Measurements from ENCODE around the gene PAWR. TPM values are rescaled to one million over a fixed set of nuclear protein-coding genes. Genes with fewer than 3 reads are reported as not detected.

Gene PAWR
- 1 to 10 TPM; 5.8 to 8.1 TPM for total RNA-seq
- polyA plus RNA-seq, result 1 to 10 TPM in 2 of 3 donors, under 1 TPM in 1; 0.38 to 2.2 (median 1.4) TPM
- total RNA-seq, result 0.49 to 5.3 (median 1.7) reads per million in 6 experiments

DNA sequence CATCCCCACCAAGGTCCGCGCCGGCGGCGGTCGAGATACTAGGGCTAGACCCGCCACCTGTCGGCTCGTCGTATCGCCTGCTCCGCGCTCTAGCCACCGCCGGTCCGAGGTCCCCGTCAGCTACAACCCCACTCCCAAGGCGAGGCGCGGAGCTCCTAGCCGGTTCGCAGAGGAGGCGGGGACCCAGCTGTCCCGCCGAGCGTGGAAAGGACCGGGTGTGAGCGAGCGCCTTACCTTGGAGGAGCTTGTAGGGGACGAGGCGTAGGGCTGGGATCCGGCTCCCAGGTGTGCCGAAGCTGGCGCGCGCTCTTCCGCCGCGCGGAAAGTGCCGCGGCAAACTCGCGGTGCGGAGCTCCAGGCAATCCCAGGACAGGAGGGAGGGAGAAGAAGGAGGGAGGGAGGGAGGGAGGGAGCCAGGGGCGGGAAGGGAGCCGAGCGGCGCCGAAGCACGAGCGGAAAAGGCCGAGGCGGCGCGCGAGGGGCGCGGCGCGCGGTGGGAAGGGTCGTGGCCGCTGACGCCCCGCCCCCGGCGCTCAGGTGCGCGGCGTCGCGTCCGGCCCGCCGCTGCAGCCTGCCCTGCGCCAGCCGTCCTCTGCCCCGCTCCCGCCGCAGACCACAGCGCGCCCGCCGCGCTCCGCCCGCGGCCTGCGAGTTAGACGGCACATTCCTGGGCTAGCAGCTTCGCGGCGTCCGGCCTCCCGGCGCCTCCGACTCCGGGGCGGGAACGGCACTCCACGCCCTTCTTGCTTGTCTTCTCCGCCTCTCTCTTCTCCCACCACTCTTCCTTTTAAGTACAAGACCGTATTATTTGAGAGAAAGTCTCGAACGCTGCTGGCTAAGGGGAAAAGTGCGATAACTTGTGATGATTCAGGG is at the start of gene PAWR:
TSS of gene PAWR (minus strand) at position 327 of the 873 bp plus-strand sequence. CDS start 720 bp downstream, outside the sequence.
- Mint-ChIP-seq H3K27me3 (peaks cover 30 to 53% (median 44%) of the 10 kb centered on the region in 5 donors), H3K4me1 (peaks cover 5 to 27% (median 17%) of the 10 kb centered on the region in 4 donors), H3K9me3 (peaks cover 0 to 10% (median 1%) of the 10 kb centered on the region in 9 donors), H3K36me3 (peaks cover 0 to 8% (median 0%) of the 10 kb centered on the region in 3 donors), H3K4me3 (peak within 1 kb of the TSS; percentile 82 to 93 (median 90)), H3K27ac (peak within 1 kb of the TSS in 4 of 10 donors; percentile 24 to 78 (median 66))
- POLR2A ChIA-PET, result no interaction called here
- DNase-seq (peak in 8 of 10 donors; percentile 2 to 64 (median 24)), ATAC-seq (peak; percentile 43 to 63)

GRCh38 chr12:79737875-79738718 is 47.3 kb upstream of the PAWR start:
- Mint-ChIP-seq H3K4me3 (no peak overlapping the region), H3K9me3 (no peaks in the 10 kb centered on the region), H3K36me3 (no peaks in the 10 kb centered on the region), H3K27me3 (peaks cover 6 to 9% (median 8%) of the 10 kb centered on the region in 5 donors), H3K27ac (no peak overlapping the region), H3K4me1 (no peaks in the 10 kb centered on the region)
- no peak for ATAC-seq
- POLR2A ChIA-PET, result no interaction called here
- DNase-seq, result peak in 5 of 10 donors; percentile 4 to 19 (median 17)

- ATAC-seq (no peak), DNase-seq (no peak)
- H3K27me3 Mint-ChIP-seq, result peaks cover 7 to 48% (median 19%) of the 10 kb centered on the region in 5 donors
- POLR2A ChIA-PET, result no interaction called here
- no peak overlapping the region for H3K27ac Mint-ChIP-seq
- no peak overlapping the region for H3K4me3 Mint-ChIP-seq
- no peaks in the 10 kb centered on the region for H3K4me1 Mint-ChIP-seq
- no peaks in the 10 kb centered on the region for H3K36me3 Mint-ChIP-seq
- no peaks in the 10 kb centered on the region for H3K9me3 Mint-ChIP-seq
Observed at GRCh38 chr12:79732638-79733037, 41.9 kb upstream of the PAWR start.

DNA sequence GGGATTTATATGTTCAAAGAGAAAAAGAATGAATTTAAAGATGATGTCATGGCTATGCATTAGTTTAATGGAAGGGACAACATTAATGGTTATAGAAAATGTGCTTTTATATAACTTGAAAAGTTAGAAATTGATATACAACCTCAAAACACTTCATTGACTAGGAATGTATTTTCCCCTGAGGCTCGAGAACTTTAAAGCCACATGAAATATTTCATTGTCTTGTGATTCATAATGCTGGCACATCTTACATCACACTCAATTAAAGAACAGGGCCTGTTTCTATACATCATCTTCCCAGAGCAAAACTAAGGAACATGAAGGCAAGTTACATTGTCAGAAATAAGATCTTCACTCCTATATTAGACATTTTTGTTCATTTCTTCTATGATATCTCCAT is 35.2 kb upstream of the PAWR start:
- H3K27ac Mint-ChIP-seq, result no peak overlapping the region
- no peaks in the 10 kb centered on the region for H3K9me3 Mint-ChIP-seq
- H3K4me1 Mint-ChIP-seq, result no peaks in the 10 kb centered on the region
- POLR2A ChIA-PET, result no interaction called here
- peaks cover 0 to 2% (median 0%) of the 10 kb centered on the region in 3 donors for H3K36me3 Mint-ChIP-seq
- no peak overlapping the region for H3K4me3 Mint-ChIP-seq
- ATAC-seq (no peak), DNase-seq (no peak)
- peaks cover 14 to 31% (median 16%) of the 10 kb centered on the region in 5 donors for H3K27me3 Mint-ChIP-seq

DNA sequence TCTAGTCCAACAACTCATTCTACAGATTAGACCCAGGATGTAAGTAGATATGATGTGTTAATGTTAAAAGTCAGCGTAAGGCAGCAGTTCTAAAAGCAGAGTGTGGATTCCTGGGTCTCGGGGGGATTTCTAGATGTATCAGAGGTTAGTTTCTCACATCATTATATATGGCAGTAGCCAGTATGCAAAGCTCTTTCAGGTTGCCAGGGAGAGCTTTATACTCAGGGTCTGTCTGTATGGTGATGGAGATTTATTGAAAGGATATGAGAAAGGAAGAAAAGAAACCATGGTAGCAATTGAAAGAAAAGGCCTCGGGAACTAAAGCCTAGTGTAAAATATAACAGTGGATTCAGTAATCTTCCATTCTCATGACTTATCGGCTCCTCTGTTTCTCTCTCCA is 26.2 kb upstream of the PAWR start:
- H3K36me3 Mint-ChIP-seq, result no peaks in the 10 kb centered on the region
- ATAC-seq, result no peak
- no peak overlapping the region for H3K4me3 Mint-ChIP-seq
- no peak overlapping the region for H3K27ac Mint-ChIP-seq
- no peaks in the 10 kb centered on the region for H3K9me3 Mint-ChIP-seq
- POLR2A ChIA-PET, result no interaction called here
- DNase-seq, result no peak
- no peaks in the 10 kb centered on the region for H3K4me1 Mint-ChIP-seq
- peaks cover 0 to 10% (median 4%) of the 10 kb centered on the region in 5 donors for H3K27me3 Mint-ChIP-seq

- peaks cover 0 to 15% (median 4%) of the 10 kb centered on the region in 5 donors for H3K27me3 Mint-ChIP-seq
- H3K4me3 Mint-ChIP-seq, result no peak overlapping the region
- ATAC-seq, result no peak
- POLR2A ChIA-PET, result no interaction called here
- H3K36me3 Mint-ChIP-seq, result no peaks in the 10 kb centered on the region
- H3K27ac Mint-ChIP-seq, result no peak overlapping the region
- no peak for DNase-seq
- H3K4me1 Mint-ChIP-seq, result no peaks in the 10 kb centered on the region
- H3K9me3 Mint-ChIP-seq, result peaks cover 0 to 4% (median 0%) of the 10 kb centered on the region in 9 donors
Observed at GRCh38 chr12:79715308-79715707, 24.5 kb upstream of the PAWR start.

- POLR2A ChIA-PET, result no interaction called here
- H3K4me1 Mint-ChIP-seq, result no peaks in the 10 kb centered on the region
- H3K36me3 Mint-ChIP-seq, result no peaks in the 10 kb centered on the region
- ATAC-seq (no peak), DNase-seq (no peak)
- no peak overlapping the region for H3K27ac Mint-ChIP-seq
- peaks cover 0 to 14% (median 4%) of the 10 kb centered on the region in 5 donors for H3K27me3 Mint-ChIP-seq
- peaks cover 0 to 4% (median 0%) of the 10 kb centered on the region in 9 donors for H3K9me3 Mint-ChIP-seq
- no peak overlapping the region for H3K4me3 Mint-ChIP-seq
Observed at GRCh38 chr12:79710707-79711483, 20.1 kb upstream of the PAWR start.

DNA sequence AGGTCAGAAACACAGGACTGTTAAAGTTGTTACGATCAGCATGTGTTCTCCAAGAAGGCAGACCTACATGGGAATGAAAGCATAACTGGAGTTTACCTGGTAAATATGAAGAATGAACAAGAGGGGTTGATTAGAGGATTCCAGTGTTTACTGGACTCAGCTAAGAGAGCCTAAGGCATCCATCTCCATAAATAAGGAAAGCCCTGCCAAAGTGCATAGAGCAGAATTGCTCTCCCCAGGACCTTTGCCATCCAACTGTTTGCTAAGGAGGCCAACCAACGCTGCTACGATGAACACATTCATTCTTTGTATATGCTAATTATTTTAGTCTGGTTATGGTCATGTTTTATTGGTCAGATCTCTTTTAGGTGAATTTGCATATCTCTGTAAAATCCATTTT is 17.1 kb upstream of the PAWR start:
- ATAC-seq (no peak), DNase-seq (no peak)
- Mint-ChIP-seq H3K9me3 (peaks cover 0 to 4% (median 0%) of the 10 kb centered on the region in 9 donors), H3K27ac (no peak overlapping the region), H3K36me3 (no peaks in the 10 kb centered on the region), H3K27me3 (peaks cover 0 to 13% (median 2%) of the 10 kb centered on the region in 5 donors), H3K4me3 (no peak overlapping the region), H3K4me1 (no peaks in the 10 kb centered on the region)
- POLR2A ChIA-PET, result no interaction called here

DNA sequence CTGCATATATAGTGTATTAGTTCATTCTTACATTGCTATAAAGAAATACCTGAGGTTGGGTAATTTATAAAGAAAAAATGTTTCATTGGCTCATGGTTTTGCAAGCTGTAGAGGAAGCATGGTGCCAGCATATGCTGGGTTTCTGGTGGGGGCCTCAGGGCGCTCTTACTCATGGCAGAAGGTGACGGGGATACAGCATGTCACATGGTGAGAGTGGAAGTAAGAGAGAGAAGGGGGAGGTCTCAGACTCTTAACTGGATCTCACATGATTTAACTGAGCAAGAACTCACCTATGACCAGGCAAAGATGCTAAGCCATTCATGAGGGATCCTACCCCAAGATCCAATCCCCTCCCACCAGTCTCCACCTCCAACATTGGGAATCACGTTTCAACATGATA is 15.9 kb upstream of the PAWR start:
- peaks cover 0 to 4% (median 0%) of the 10 kb centered on the region in 9 donors for H3K9me3 Mint-ChIP-seq
- POLR2A ChIA-PET, result no interaction called here
- DNase-seq (no peak), ATAC-seq (no peak)
- no peaks in the 10 kb centered on the region for H3K4me1 Mint-ChIP-seq
- no peaks in the 10 kb centered on the region for H3K36me3 Mint-ChIP-seq
- H3K27me3 Mint-ChIP-seq, result peaks cover 0 to 11% (median 3%) of the 10 kb centered on the region in 5 donors
- no peak overlapping the region for H3K27ac Mint-ChIP-seq
- H3K4me3 Mint-ChIP-seq, result no peak overlapping the region

DNA sequence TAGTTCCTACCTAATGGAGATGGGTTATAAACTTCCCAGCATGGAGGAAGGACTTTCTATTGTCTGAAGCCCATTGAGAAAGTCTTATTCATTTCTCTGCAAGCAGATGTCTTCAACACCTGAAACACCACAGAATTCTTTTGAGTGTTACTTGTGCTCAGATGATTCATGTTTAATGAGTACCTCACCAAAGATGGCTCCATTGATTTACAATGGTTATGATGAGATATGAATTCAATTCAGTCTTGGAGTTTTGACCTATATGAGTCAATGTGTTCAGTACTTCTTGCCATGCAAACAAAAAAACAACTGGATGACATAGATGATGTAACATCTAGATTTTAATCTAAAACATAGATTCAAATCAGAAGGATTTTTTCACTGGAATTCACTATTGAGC is 15.4 kb upstream of the PAWR start:
- POLR2A ChIA-PET, result no interaction called here
- Mint-ChIP-seq H3K4me1 (no peaks in the 10 kb centered on the region), H3K9me3 (no peaks in the 10 kb centered on the region), H3K27me3 (peaks cover 0 to 11% (median 3%) of the 10 kb centered on the region in 5 donors), H3K36me3 (no peaks in the 10 kb centered on the region), H3K27ac (no peak overlapping the region), H3K4me3 (no peak overlapping the region)
- ATAC-seq (no peak), DNase-seq (no peak)

GRCh38 chr12:79698966-79699365 is 8.2 kb upstream of the PAWR start:
- ATAC-seq (no peak), DNase-seq (no peak)
- POLR2A ChIA-PET, result no interaction called here
- Mint-ChIP-seq H3K4me1 (no peaks in the 10 kb centered on the region), H3K27me3 (peaks cover 6 to 20% (median 13%) of the 10 kb centered on the region in 5 donors), H3K4me3 (no peak overlapping the region), H3K36me3 (peaks cover 0 to 3% (median 0%) of the 10 kb centered on the region in 3 donors), H3K9me3 (peaks cover 0 to 12% (median 2%) of the 10 kb centered on the region in 9 donors), H3K27ac (no peak overlapping the region)

DNA sequence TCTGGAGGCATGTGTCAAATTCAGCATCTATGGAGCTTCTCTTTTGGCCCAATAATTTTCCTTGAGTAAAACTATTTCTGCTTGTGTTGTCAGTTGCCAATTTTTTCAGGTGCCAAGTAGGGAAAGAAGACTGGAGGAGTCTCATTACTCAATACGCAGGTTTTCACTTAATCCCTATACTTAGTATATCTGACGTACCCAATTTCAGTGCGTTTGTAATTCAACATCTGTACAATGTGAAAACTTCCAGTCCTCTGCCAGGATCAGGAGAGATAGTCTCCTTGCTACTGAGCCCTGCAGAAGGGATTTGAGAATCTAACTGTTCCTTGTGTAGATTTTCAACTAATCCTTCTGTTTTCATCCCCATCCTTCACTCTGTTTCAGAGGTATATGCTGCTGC is 5.7 kb upstream of the PAWR start:
- DNase-seq (no peak), ATAC-seq (no peak)
- peaks cover 0 to 2% (median under 1%) of the 10 kb centered on the region in 4 donors for H3K4me1 Mint-ChIP-seq
- POLR2A ChIA-PET, result no interaction called here
- peaks cover 7 to 37% (median 26%) of the 10 kb centered on the region in 5 donors for H3K27me3 Mint-ChIP-seq
- peaks cover 0 to 12% (median 2%) of the 10 kb centered on the region in 9 donors for H3K9me3 Mint-ChIP-seq
- H3K4me3 Mint-ChIP-seq, result no peak overlapping the region
- no peak overlapping the region for H3K27ac Mint-ChIP-seq
- H3K36me3 Mint-ChIP-seq, result peaks cover 0 to 5% (median 0%) of the 10 kb centered on the region in 3 donors
